ENCODE results near the gene THSD7A.

The THSD7A gene

GRCh38 chr7:11625669-11626068 is 206.3 kb downstream of the THSD7A start:
- TF ChIP-seq CTCF (IDR thresholded peaks at IDR 0.05), result no peak
- Histone ChIP-seq H3K9ac (no peak overlapping the region), H3K4me2 (ENCODE audit: low read length) (peak overlapping the region; percentile 56), H3K4me1 (peaks cover 38% of the 10 kb centered on the region), H3K27ac (peak overlapping the region; percentile 95), H3K9me3 (ENCODE audit: control insufficient read depth, low read length) (peaks cover 6% of the 10 kb centered on the region), H3K36me3 (ENCODE audit: control insufficient read depth, insufficient read depth, low read length) (no peaks in the 10 kb centered on the region), H3K4me3 (ENCODE audit: low read depth, low read length) (no peak overlapping the region), H3K27me3 (ENCODE audit: control insufficient read depth, insufficient read depth, low read length) (no peaks in the 10 kb centered on the region), H2AFZ (no peak overlapping the region), H3K79me2 (no peaks in the 10 kb centered on the region)

- TF ChIP-seq CTCF (IDR thresholded peaks at IDR 0.05), result no peak
- Histone ChIP-seq H3K4me3 (ENCODE audit: low read depth, low read length) (no peak overlapping the region), H3K27ac (peak overlapping the region; percentile 95), H2AFZ (no peak overlapping the region), H3K9me3 (ENCODE audit: control insufficient read depth, low read length) (peaks cover 6% of the 10 kb centered on the region), H3K4me2 (ENCODE audit: low read length) (no peak overlapping the region), H3K9ac (no peak overlapping the region), H3K36me3 (ENCODE audit: control insufficient read depth, insufficient read depth, low read length) (no peaks in the 10 kb centered on the region), H3K27me3 (ENCODE audit: control insufficient read depth, insufficient read depth, low read length) (no peaks in the 10 kb centered on the region), H3K4me1 (peaks cover 28% of the 10 kb centered on the region), H3K79me2 (no peaks in the 10 kb centered on the region)
These were observed 208.8 kb downstream of the THSD7A start for GRCh38 chr7:11623093-11623678.

DNA sequence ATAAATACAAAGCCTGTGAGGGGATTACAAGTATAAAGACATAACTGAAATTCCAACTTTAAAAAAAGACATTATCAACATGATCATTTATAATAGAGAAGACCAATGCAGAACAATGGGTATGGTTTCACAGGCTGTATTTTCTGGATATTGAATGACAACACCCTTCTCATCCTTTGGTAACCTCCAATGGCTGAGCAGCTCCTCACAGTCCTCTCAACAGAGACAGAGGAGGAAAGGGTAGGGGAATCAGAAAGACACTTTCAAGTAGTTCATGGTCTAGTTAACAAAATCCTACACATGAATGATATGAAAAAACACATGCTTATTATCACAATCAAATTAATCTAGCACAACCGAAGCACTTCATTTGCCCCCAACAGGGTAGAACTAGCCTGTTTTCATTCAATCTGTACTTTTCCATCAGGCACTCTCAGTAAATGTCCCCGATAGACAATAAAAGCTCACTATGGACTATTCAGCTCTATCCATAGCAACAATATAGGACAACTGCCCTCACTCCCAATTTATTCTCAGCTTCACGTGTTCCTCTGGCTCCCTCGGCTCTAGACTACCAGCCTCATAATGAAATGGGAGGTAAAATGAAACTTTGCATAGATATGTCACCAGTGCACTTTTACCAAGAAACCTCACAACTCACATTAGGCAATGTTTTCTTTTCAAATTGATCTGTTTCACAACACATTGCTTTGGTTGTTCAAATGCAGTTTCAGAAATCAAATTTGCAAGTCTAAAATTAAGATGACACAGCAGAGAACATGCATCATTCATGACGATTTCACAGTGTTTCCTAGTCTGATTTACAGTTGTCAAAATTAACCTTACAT is 211.4 kb downstream of the THSD7A start:
- Histone ChIP-seq H3K79me2 (no peaks in the 10 kb centered on the region), H3K4me2 (ENCODE audit: low read length) (no peak overlapping the region), H3K9ac (no peak overlapping the region), H3K9me3 (ENCODE audit: control insufficient read depth, low read length) (peaks cover 6% of the 10 kb centered on the region), H3K4me1 (peaks cover 21% of the 10 kb centered on the region), H3K36me3 (ENCODE audit: control insufficient read depth, insufficient read depth, low read length) (no peaks in the 10 kb centered on the region), H3K4me3 (ENCODE audit: low read depth, low read length) (no peak overlapping the region), H3K27ac (peak overlapping the region; percentile 48), H2AFZ (peak overlapping the region; percentile 65), H3K27me3 (ENCODE audit: control insufficient read depth, insufficient read depth, low read length) (no peaks in the 10 kb centered on the region)
- no peak for TF ChIP-seq CTCF (IDR thresholded peaks at IDR 0.05)

DNA sequence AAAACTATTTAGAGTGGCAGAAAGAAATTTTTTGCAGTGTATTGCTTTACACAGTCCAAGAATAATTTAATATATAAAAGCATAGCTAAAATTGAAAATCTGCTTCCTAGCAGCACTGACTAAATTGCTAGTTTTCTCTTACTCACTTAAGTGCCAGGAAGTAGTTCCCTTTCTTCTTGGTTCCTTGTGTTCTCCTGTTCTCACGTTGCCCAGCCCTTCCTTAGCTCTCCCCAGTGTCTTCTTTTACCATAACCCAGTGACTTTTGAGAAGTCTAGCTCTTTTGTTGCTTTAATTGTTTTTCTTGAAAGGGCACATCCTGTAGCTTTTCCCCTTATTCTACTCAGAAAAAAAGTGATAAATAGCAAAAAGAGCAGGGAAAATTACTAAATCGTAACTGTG is 215.5 kb downstream of the THSD7A start:
- Histone ChIP-seq H3K27me3 (ENCODE audit: control insufficient read depth, insufficient read depth, low read length) (no peaks in the 10 kb centered on the region), H2AFZ (no peak overlapping the region), H3K4me3 (ENCODE audit: low read depth, low read length) (no peak overlapping the region), H3K4me2 (ENCODE audit: low read length) (no peak overlapping the region), H3K9ac (no peak overlapping the region), H3K27ac (no peak overlapping the region), H3K36me3 (ENCODE audit: control insufficient read depth, insufficient read depth, low read length) (no peaks in the 10 kb centered on the region), H3K9me3 (ENCODE audit: control insufficient read depth, low read length) (no peaks in the 10 kb centered on the region), H3K4me1 (peaks cover 21% of the 10 kb centered on the region), H3K79me2 (no peaks in the 10 kb centered on the region)
- no peak for TF ChIP-seq CTCF (IDR thresholded peaks at IDR 0.05)

Measured in parathyroid adenoma (tissue), 2 donors.